AG04449 (cell line): ENCODE data around the gene WDR70.

ENCODE experiments used
- CTCF ChIA-PET: fragments of 350-600 bp; formaldehyde crosslinking; extraction: SDS; loops from one replicate; lab custom pipeline; 2021; ENCODE audit warnings: antibody characterized with exemption; lab: Yijun Ruan, JAX
- POLR2A ChIA-PET: fragments of 400-600, 350-600 bp; formaldehyde crosslinking; extraction: SDS; loops from one replicate; lab custom pipeline; 2020; ENCODE audit warnings: antibody characterized with exemption, inconsistent platforms; lab: Yijun Ruan, JAX
- DNase-seq: peaks from one replicate; pipeline ENCODE4 v3.0.0-alpha.2; 2010; ENCODE audit warnings: low read depth, low spot score
- H3K4me3 ChIP-seq: 2 replicates; pipeline ENCODE4 v1.5.1; 2011; ENCODE audit warnings: low read depth, mild to moderate bottlenecking, control low read depth, low read length
- CTCF ChIP-seq: IDR thresholded peaks from one replicate; pipeline ENCODE4 v1.5.1; 2011; ENCODE audit warnings: mild to moderate bottlenecking, moderate library complexity, low read length, control low read depth, inconsistent platforms; ENCODE audit not compliant: insufficient read depth; ENCODE audit errors: missing control alignments

WDR70 gene

GRCh38 chr5:37490931-37491330 is 111.8 kb downstream of the WDR70 start:
- CTCF ChIA-PET = no interaction called here
- no peak for TF ChIP-seq CTCF
- no peak overlapping the region for H3K4me3 ChIP-seq

GRCh38 chr5:37492778-37493555 is 113.8 kb downstream of the WDR70 start:
- POLR2A ChIA-PET = no interaction called here
- no peak for TF ChIP-seq CTCF
- DNase-seq = no peak
- H3K4me3 ChIP-seq = no peak overlapping the region
- CTCF ChIA-PET = interaction anchor here (1.1 kb wide), 1 partner anchor 319 kb away, joined by 3 read pairs; no protein-coding TSS in a partner anchor

More at GRCh38 chr5:37490931-37491330, 111.8 kb downstream of the WDR70 start:
- DNase-seq = no peak
- POLR2A ChIA-PET = no interaction called here

GRCh38 chr5:37494756-37495155 is 115.6 kb downstream of the WDR70 start:
- no peak for DNase-seq
- POLR2A ChIA-PET = no interaction called here
- H3K4me3 ChIP-seq = no peak overlapping the region
- CTCF ChIA-PET = interaction anchor here (0.7 to 1.4 kb wide), 3 partner anchors 9 to 698 kb away, joined by 3 to 7 read pairs (median 3); no protein-coding TSS in a partner anchor
- no peak for TF ChIP-seq CTCF

GRCh38 chr5:37495210-37495609 is 116.1 kb downstream of the WDR70 start:
- ChIA-PET POLR2A (interaction anchor here (1.2 kb wide), 1 partner anchor 228 kb away, joined by 4 read pairs; no protein-coding TSS in a partner anchor), CTCF (interaction anchor here (0.7 to 1.4 kb wide), 3 partner anchors 9 to 697 kb away, joined by 3 to 7 read pairs (median 3); no protein-coding TSS in a partner anchor)
- TF ChIP-seq CTCF = no peak
- DNase-seq = peak; percentile 2
- no peak overlapping the region for H3K4me3 ChIP-seq

GRCh38 chr5:37495668-37496347 is 116.7 kb downstream of the WDR70 start:
- POLR2A ChIA-PET = interaction anchor here (1.2 kb wide), 1 partner anchor 227 kb away, joined by 4 read pairs; no protein-coding TSS in a partner anchor
- no peak overlapping the region for H3K4me3 ChIP-seq
- peak; percentile 58 for DNase-seq
- no peak for TF ChIP-seq CTCF
- CTCF ChIA-PET = interaction anchor here (0.6 to 1.4 kb wide), 3 partner anchors 11 to 697 kb away, joined by 3 to 7 read pairs (median 4); no protein-coding TSS in a partner anchor

- POLR2A ChIA-PET = no interaction called here
- CTCF ChIA-PET = interaction anchor here (0.7 kb wide), 1 partner anchor 84 kb away, joined by 4 read pairs; no protein-coding TSS in a partner anchor
- DNase-seq = no peak
- no peak for TF ChIP-seq CTCF
- no peak overlapping the region for H3K4me3 ChIP-seq
These were observed 117.9 kb downstream of the WDR70 start for GRCh38 chr5:37496902-37497445.
